ENCODE results near the gene EXOC3. TPM values are rescaled to one million over a fixed set of nuclear protein-coding genes. Genes with fewer than 3 reads are reported as not detected.

The EXOC3 gene
- total and polyA plus RNA-seq, 12 donors = 29.0 to 44.7 (median 40.0) TPM

DNA sequence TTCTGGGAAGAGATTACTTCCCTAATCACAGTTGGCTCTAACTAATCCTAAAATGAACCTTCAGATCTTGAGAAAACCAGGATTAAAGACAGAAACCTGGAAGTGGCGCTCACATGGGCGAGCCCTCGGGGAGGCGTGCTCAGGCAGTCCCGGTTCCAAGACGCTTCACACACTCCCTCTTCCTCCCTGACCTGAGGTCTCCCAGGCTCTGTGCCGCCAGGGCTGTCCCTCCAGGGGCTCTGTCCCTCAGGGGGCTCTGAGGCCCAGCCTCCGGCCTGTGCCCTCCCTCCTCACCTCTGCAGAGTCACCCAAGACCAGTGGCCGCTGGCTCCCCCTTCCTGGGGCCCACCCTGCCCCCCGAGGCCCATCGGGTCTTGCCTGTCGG lies 71.1 kb downstream of the EXOC3 start:
- intact Hi-C loops (cut with DNase I) = no loop called here
- no peak overlapping the region for H3K27ac ChIP-seq
- peaks cover 0 to 83% (median 50%) of the 10 kb centered on the region in 7 donors for H3K27me3 ChIP-seq
- no peaks in the 10 kb centered on the region for H3K4me1 ChIP-seq
- TF ChIP-seq, protein P1, sequence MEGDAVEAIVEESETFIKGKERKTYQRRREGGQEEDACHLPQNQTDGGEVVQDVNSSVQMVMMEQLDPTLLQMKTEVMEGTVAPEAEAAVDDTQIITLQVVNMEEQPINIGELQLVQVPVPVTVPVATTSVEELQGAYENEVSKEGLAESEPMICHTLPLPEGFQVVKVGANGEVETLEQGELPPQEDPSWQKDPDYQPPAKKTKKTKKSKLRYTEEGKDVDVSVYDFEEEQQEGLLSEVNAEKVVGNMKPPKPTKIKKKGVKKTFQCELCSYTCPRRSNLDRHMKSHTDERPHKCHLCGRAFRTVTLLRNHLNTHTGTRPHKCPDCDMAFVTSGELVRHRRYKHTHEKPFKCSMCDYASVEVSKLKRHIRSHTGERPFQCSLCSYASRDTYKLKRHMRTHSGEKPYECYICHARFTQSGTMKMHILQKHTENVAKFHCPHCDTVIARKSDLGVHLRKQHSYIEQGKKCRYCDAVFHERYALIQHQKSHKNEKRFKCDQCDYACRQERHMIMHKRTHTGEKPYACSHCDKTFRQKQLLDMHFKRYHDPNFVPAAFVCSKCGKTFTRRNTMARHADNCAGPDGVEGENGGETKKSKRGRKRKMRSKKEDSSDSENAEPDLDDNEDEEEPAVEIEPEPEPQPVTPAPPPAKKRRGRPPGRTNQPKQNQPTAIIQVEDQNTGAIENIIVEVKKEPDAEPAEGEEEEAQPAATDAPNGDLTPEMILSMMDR (IDR thresholded peaks at IDR 0.05) = no peak
- ATAC-seq (peak in 1 of 8 donors; percentile 11), DNase-seq (no peak)
- no peak overlapping the region for H3K4me3 ChIP-seq
- H3K9me3 ChIP-seq = no peaks in the 10 kb centered on the region
- no peaks in the 10 kb centered on the region for H3K36me3 ChIP-seq
- 57 to 65% methylated on average over 12 of the region's 12 CpGs for WGBS, 2 donors

DNA sequence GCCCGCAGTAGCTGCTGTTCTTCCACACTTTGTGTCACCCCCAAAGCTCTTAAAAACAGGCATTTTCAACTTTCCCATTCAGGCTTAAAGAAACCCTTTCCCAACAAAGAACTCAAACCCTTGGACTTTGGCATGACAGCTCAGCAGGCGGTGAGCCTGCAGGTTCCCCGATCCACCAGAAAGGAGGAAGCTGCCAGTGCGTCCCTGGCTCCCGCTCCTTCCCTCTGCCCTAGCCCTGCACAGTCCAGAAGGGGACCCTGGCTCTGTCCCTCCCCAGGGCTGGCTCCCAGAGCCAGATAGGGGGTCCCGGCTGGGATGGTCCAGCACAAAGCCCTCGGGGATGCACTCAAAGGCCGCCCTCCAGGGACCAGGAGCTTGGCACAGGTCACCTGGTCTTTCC lies 71.7 kb downstream of the EXOC3 start:
- no peak overlapping the region for H3K27ac ChIP-seq
- DNase-seq = no peak
- 75 to 79% methylated on average over 8 of the region's 8 CpGs for WGBS, 2 donors
- H3K9me3 ChIP-seq = no peaks in the 10 kb centered on the region
- peak in 1 of 8 donors; percentile 8 for ATAC-seq
- no peaks in the 10 kb centered on the region for H3K36me3 ChIP-seq
- H3K4me1 ChIP-seq = no peaks in the 10 kb centered on the region
- peaks cover 0 to 87% (median 56%) of the 10 kb centered on the region in 7 donors for H3K27me3 ChIP-seq
- TF ChIP-seq, protein P1 (IDR thresholded peaks at IDR 0.05) = no peak
- H3K4me3 ChIP-seq = no peak overlapping the region
- intact Hi-C loops (cut with DNase I) = no loop called here

DNA sequence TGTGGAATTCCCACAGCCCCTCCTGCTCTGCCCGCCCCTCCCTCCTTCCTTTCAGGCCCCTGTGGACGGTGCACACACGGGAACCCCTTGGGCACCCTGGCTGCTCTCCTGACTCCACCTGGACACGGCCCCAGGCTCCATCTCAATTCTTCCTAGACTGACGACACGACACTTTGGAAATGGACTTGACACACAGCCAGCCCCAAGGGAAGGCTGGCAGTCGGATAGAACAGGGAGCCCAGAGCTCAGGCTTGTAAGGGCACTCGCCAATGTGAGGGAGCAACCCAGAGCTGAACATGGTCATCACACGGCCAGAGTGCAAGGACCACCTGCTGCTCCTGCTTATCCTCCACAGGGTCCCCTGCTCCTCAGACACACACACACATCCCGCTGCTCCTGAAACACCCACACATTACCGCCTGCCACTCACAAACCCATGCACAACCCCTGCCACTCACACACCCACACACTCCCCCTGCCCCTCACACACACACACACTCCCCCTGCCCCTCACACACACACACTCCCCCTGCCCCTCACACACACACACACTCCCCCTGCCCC lies 72.4 kb downstream of the EXOC3 start:
- intact Hi-C loops (cut with DNase I) = no loop called here
- peak in 3 of 8 donors; percentile 39 to 62 (median 43) for ATAC-seq
- no peak overlapping the region for H3K4me3 ChIP-seq
- no peak overlapping the region for H3K27ac ChIP-seq
- no peaks in the 10 kb centered on the region for H3K4me1 ChIP-seq
- no peaks in the 10 kb centered on the region for H3K36me3 ChIP-seq
- DNase-seq = no peak
- peaks cover 0 to 87% (median 63%) of the 10 kb centered on the region in 7 donors for H3K27me3 ChIP-seq
- H3K9me3 ChIP-seq = no peaks in the 10 kb centered on the region
- 22 to 26% methylated on average over 11 of the region's 11 CpGs for WGBS, 2 donors
- TF ChIP-seq, protein P1 (IDR thresholded peaks at IDR 0.05) = no peak

DNA sequence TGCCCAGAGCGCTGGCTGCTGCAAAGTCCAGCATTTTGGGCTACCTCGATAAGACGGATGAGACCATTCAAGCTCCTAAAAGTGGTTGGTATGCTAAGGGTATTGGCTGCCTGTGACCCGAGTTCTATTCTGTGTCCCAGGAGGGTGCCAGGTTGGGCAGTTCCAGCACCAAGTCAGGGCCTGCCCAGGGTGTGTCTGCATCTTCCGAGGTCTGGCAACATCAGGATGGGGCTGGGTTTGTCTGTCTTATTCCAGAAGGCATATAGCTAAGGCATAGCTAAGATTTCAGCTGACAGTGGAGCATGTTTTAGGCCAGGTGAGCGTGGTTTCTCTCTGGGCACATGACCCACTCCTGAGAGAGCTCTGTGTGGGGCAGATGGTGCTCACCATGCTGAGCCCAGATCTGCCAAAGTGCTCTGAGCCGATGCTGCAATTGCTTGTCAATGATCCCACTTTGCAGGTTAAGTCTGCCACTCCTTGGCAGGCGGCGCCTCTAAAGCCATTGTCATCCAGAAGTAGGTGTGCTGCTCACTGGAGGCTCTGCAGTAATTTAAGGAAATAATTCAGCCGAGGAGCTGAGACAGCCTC lies 73.5 kb downstream of the EXOC3 start:
- H3K4me1 ChIP-seq = no peaks in the 10 kb centered on the region
- H3K27ac ChIP-seq = no peak overlapping the region
- no peaks in the 10 kb centered on the region for H3K36me3 ChIP-seq
- intact Hi-C loops (cut with DNase I) = no loop called here
- H3K9me3 ChIP-seq = no peaks in the 10 kb centered on the region
- no peak for ATAC-seq
- peaks cover 0 to 94% (median 73%) of the 10 kb centered on the region in 7 donors for H3K27me3 ChIP-seq
- TF ChIP-seq, protein P1 (IDR thresholded peaks at IDR 0.05) = no peak
- 82 to 86% methylated on average over 10 of the region's 10 CpGs for WGBS, 2 donors
- H3K4me3 ChIP-seq = no peak overlapping the region
- DNase-seq = no peak

Other genes with a start within 250 kb of the EXOC3 start
- gene CCDC127, start 225.0 kb upstream of the EXOC3 start, total RNA-seq = 10 to 100 TPM in 1 of 10 donors, 1 to 10 TPM in 9; 5.0 to 10.4 (median 7.7) TPM
- 1 to 10 TPM; 3.8 to 4.3 TPM for gene CCDC127, start 225.0 kb upstream of the EXOC3 start, polyA plus RNA-seq
- gene SDHA, start 224.9 kb upstream of the EXOC3 start, total RNA-seq = 100 to 1,000 TPM; 557 to 897 (median 823) TPM
- gene SDHA, start 224.9 kb upstream of the EXOC3 start, polyA plus RNA-seq = 100 to 1,000 TPM; 317 to 636 TPM
- 10 to 100 TPM; 27.6 to 42.9 (median 35.6) TPM for gene PDCD6, start 171.5 kb upstream of the EXOC3 start, total RNA-seq
- 10 to 100 TPM; 51.2 to 85.9 TPM for gene PDCD6, start 171.5 kb upstream of the EXOC3 start, polyA plus RNA-seq
- gene AHRR, start 121.5 kb upstream of the EXOC3 start, total RNA-seq = 1 to 10 TPM in 1 of 10 donors, under 1 TPM in 7, not detected in 2; 0.07 to 1.2 (median 0.46) TPM
- under 1 TPM; 0.07 to 0.15 TPM for gene AHRR, start 121.5 kb upstream of the EXOC3 start, polyA plus RNA-seq
- 1 to 10 TPM in 7 of 10 donors, under 1 TPM in 3; 0.53 to 1.5 (median 1.1) TPM for gene SLC9A3, start 81.3 kb downstream of the EXOC3 start, total RNA-seq
- gene SLC9A3, start 81.3 kb downstream of the EXOC3 start, polyA plus RNA-seq = under 1 TPM; 0.59 to 0.64 TPM
- 1 to 10 TPM in 7 of 10 donors, under 1 TPM in 3; 0.66 to 2.0 (median 1.4) TPM for gene CEP72, start 169.2 kb downstream of the EXOC3 start, total RNA-seq
- gene CEP72, start 169.2 kb downstream of the EXOC3 start, polyA plus RNA-seq = 1 to 10 TPM; 1.3 to 2.4 TPM

All from heart right ventricle (tissue), 16 donors.